Measurements from ENCODE around the gene HIVEP1.
"Not testable (repeated sequence)": the region's sequence is repeated elsewhere in the genome, so short reads cannot be mapped to it uniquely, and the experiment has no call there.

Gene HIVEP1

GRCh38 chr6:12163149-12163548 lies 151.0 kb downstream of the HIVEP1 start:
- DNase-seq = no peak

- DNase-seq = no peak
Measured at GRCh38 chr6:12163744-12164507, 151.8 kb downstream of the HIVEP1 start.

- no peak for DNase-seq
Measured at GRCh38 chr6:12164508-12164770, 152.3 kb downstream of the HIVEP1 start.

GRCh38 chr6:12165297-12165696 lies 153.2 kb downstream of the HIVEP1 start:
- no peak for DNase-seq

GRCh38 chr6:12165722-12166280 lies 153.7 kb downstream of the HIVEP1 start:
- no peak for DNase-seq

GRCh38 chr6:12169377-12169776 lies 157.3 kb downstream of the HIVEP1 start:
- DNase-seq = no peak

- no peak for DNase-seq
Measured at GRCh38 chr6:12170351-12171092, 158.4 kb downstream of the HIVEP1 start.

GRCh38 chr6:12171717-12172116 lies 159.6 kb downstream of the HIVEP1 start:
- no peak for DNase-seq

GRCh38 chr6:12172572-12172971 lies 160.5 kb downstream of the HIVEP1 start:
- DNase-seq = no peak

GRCh38 chr6:12173181-12173580 lies 161.1 kb downstream of the HIVEP1 start:
- no peak for DNase-seq

GRCh38 chr6:12173661-12174060 lies 161.5 kb downstream of the HIVEP1 start:
- DNase-seq = no peak

- no peak for DNase-seq
Measured at GRCh38 chr6:12174878-12175277, 162.8 kb downstream of the HIVEP1 start.

- DNase-seq = no peak
Measured at GRCh38 chr6:12175626-12176025, 163.5 kb downstream of the HIVEP1 start.

GRCh38 chr6:12176782-12177181 lies 164.7 kb downstream of the HIVEP1 start:
- DNase-seq = not testable (repeated sequence)

- no peak for DNase-seq
Measured at GRCh38 chr6:12178521-12178920, 166.4 kb downstream of the HIVEP1 start.

GRCh38 chr6:12181481-12181880 lies 169.4 kb downstream of the HIVEP1 start:
- DNase-seq = no peak

GRCh38 chr6:12182676-12183075 lies 170.6 kb downstream of the HIVEP1 start:
- no peak for DNase-seq

- DNase-seq = no peak
Measured at GRCh38 chr6:12185081-12185673, 173.1 kb downstream of the HIVEP1 start.

GRCh38 chr6:12186528-12186927 lies 174.4 kb downstream of the HIVEP1 start:
- no peak for DNase-seq

- DNase-seq = no peak
Measured at GRCh38 chr6:12189150-12189549, 177.0 kb downstream of the HIVEP1 start.

GRCh38 chr6:12189661-12190060 lies 177.5 kb downstream of the HIVEP1 start:
- no peak for DNase-seq

- no peak for DNase-seq
Measured at GRCh38 chr6:12190252-12190651, 178.1 kb downstream of the HIVEP1 start.

GRCh38 chr6:12196326-12196936 lies 184.3 kb downstream of the HIVEP1 start:
- DNase-seq = no peak

- DNase-seq = no peak
Measured at GRCh38 chr6:12198851-12199250, 186.7 kb downstream of the HIVEP1 start.
